ENCODE measurements around the gene ZNF688. TPM values are rescaled to one million over a fixed set of nuclear protein-coding genes. Genes with fewer than 3 reads are reported as not detected.

ZNF688 gene
- total and polyA plus RNA-seq, 2 of the 8 experiments (the other 6 are each of a cell fraction or from before 2014, with no cell fraction given), result 2.7 to 3.5 TPM

GRCh38 chr16:30609926-30610839 lies 38.7 kb upstream of the ZNF688 start, which contains the start of gene ZNF689 (continued):
- TF ChIP-seq ASH2L (IDR thresholded peaks at IDR 0.05; ENCODE audit: low read length), result peak; percentile 77
- TF ChIP-seq TEAD4 (IDR thresholded peaks at IDR 0.05; ENCODE audit: low read depth, low read length), result no peak
- no peak; the same call in 1 of the 2 replicates for TF ChIP-seq POLR2AphosphoS5 (IDR thresholded peaks at IDR 0.05; ENCODE audit: low read depth, low read length)
- TF ChIP-seq EGR1 (IDR thresholded peaks at IDR 0.05; ENCODE audit: borderline replicate concordance, low read depth, low read length), result no peak
- no peak for TF ChIP-seq USF2 (IDR thresholded peaks at IDR 0.05; ENCODE audit: low read length)
- no peak for TF ChIP-seq KDM5A (IDR thresholded peaks at IDR 0.05; ENCODE audit: low read length)
- TF ChIP-seq SRF (IDR thresholded peaks at IDR 0.05; ENCODE audit: low read depth, low read length), result no peak
- no peak for TF ChIP-seq ATF2 (IDR thresholded peaks at IDR 0.05; ENCODE audit: low read length)
- 0 out of 4 replicates have a peak, but pooled peaks of 1 of the 2 experiments have one; percentile 1 for TF ChIP-seq RAD21 (IDR thresholded peaks at IDR 0.05 in 1 of 2, conservative IDR thresholded peaks at IDR 0.05 in 1 of 2; ENCODE audit: low read depth in 2 of 2, low read length in 2 of 2)
- 0 out of 2 replicates have a peak, but pooled peaks have one; percentile 22 for TF ChIP-seq RBBP5 (IDR thresholded peaks at IDR 0.05; ENCODE audit: borderline replicate concordance, low read depth, low read length)
- peak; percentile 78 to 86 for TF ChIP-seq POLR2A (IDR thresholded peaks at IDR 0.05; ENCODE audit: control extremely low read depth in 1 of 2, low read depth in 2 of 2, low read length in 2 of 2)
- peak; percentile 93 for TF ChIP-seq TBP (IDR thresholded peaks at IDR 0.05; ENCODE audit: low read depth, low read length)

All from H1 (cell line).